Left forelimb (tissue), 1 donor: ENCODE data around the gene CACNA1C.

Experiments used
- DNase-seq: peaks from one replicate; pipeline ENCODE4 v3.0.0-alpha.2; 2018; ENCODE audit warnings: low spot score

The CACNA1C gene

DNA sequence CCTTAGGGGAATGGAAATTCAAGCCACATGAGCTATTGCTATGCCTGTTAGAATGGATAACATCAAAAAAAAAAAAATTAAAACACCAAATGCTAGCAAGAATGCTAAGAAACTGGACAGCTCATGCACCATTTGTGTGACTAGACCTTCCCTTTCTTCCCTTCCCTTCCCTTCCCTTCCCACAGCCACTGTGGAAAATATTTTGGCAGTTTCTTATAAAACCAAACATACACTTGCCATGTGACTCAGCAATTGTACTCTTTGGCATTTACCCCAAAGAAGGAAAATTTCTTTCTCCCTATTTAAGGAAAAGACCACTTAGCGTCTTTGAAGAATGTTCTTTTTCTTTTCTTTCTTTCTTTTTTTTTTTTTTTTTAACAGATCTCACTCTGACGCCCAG, 692.9 kb downstream of the CACNA1C start:
- no peak for DNase-seq
